ENCODE measurements around the gene IL2RA.

- TF ChIP-seq, protein P1, sequence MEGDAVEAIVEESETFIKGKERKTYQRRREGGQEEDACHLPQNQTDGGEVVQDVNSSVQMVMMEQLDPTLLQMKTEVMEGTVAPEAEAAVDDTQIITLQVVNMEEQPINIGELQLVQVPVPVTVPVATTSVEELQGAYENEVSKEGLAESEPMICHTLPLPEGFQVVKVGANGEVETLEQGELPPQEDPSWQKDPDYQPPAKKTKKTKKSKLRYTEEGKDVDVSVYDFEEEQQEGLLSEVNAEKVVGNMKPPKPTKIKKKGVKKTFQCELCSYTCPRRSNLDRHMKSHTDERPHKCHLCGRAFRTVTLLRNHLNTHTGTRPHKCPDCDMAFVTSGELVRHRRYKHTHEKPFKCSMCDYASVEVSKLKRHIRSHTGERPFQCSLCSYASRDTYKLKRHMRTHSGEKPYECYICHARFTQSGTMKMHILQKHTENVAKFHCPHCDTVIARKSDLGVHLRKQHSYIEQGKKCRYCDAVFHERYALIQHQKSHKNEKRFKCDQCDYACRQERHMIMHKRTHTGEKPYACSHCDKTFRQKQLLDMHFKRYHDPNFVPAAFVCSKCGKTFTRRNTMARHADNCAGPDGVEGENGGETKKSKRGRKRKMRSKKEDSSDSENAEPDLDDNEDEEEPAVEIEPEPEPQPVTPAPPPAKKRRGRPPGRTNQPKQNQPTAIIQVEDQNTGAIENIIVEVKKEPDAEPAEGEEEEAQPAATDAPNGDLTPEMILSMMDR (optimal IDR thresholded peaks at IDR 0.05 in 1 of 3, IDR thresholded peaks at IDR 0.05 in 1 of 3, conservative IDR thresholded peaks at IDR 0.05 in 1 of 3; ENCODE audit: extremely low read depth in 1 of 3, insufficient read depth in 2 of 3, low read length in 3 of 3) = no peak
- TF ChIP-seq EZH2 (IDR thresholded peaks at IDR 0.05; ENCODE audit: low read length) = no peak
Measured at GRCh38 chr10:6030217-6030616, 31.9 kb downstream of the IL2RA start.
